Neuronal stem cell (in vitro differentiated cells): Measurements from ENCODE around the gene SOX9.

Experiments used
- DNase-seq: peaks from one replicate; pipeline ENCODE4 v3.0.0-alpha.2; 2013; ENCODE audit warnings: low spot score
- H2AFZ ChIP-seq: one replicate; pipeline ENCODE4 v1.6.1; 2013; ENCODE audit warnings: mild to moderate bottlenecking, low read length, inconsistent platforms
- H2AK5ac ChIP-seq: 2 replicates; pipeline ENCODE4 v1.6.1; 2013; ENCODE audit warnings: low read depth, mild to moderate bottlenecking, inconsistent platforms, low read length, moderate library complexity, mixed read lengths
- H2BK120ac ChIP-seq: 2 replicates; pipeline ENCODE4 v1.6.1; 2013; ENCODE audit warnings: low read depth, mild to moderate bottlenecking, inconsistent platforms, low read length, moderate library complexity, mixed read lengths
- H2BK12ac ChIP-seq: one replicate; pipeline ENCODE4 v1.6.1; 2013; ENCODE audit warnings: low read length, inconsistent platforms
- H2BK15ac ChIP-seq: 2 replicates; pipeline ENCODE4 v1.6.1; 2013; ENCODE audit warnings: mild to moderate bottlenecking, low read length, inconsistent platforms, mixed read lengths
- H2BK5ac ChIP-seq: one replicate; pipeline ENCODE4 v1.6.1; 2013; ENCODE audit warnings: inconsistent platforms, mild to moderate bottlenecking, low read length, moderate library complexity
- H3K14ac ChIP-seq: one replicate; pipeline ENCODE4 v1.6.1; 2013; ENCODE audit warnings: low read length, inconsistent platforms
- H3K18ac ChIP-seq: 2 replicates; pipeline ENCODE4 v1.6.1; 2013; ENCODE audit warnings: low read length, inconsistent platforms
- H3K23ac ChIP-seq: 2 replicates; pipeline ENCODE4 v1.6.1; 2013; ENCODE audit warnings: low read depth, mild to moderate bottlenecking, mixed read lengths, low read length, inconsistent platforms; ENCODE audit not compliant: poor library complexity
- H3K27ac ChIP-seq: replicated peaks from 3 replicates; pipeline ENCODE4 v1.5.1; 2013; ENCODE audit warnings: low read length, inconsistent platforms
- H3K27me3 ChIP-seq, 3 experiments: 2 replicates each; pipeline ENCODE4 v1.6.1; 2013; ENCODE audit warnings: low read length in 3 of 3, mild to moderate bottlenecking in 2 of 3, inconsistent platforms in 1 of 3, low read depth in 1 of 3, mixed read lengths in 1 of 3, moderate library complexity in 1 of 3; ENCODE audit not compliant: control insufficient read depth in 3 of 3, insufficient read depth in 3 of 3
- H3K36me3 ChIP-seq, 2 donors: replicated peaks in 1 of 2; 2 replicates each; pipeline ENCODE4 v1.6.1; 2013; ENCODE audit warnings: low read length in 2 of 2; ENCODE audit not compliant: control insufficient read depth in 2 of 2, insufficient read depth in 2 of 2
- H3K4ac ChIP-seq: 2 replicates; pipeline ENCODE4 v1.6.1; 2013; ENCODE audit warnings: inconsistent platforms, mild to moderate bottlenecking, low read length, moderate library complexity
- H3K4me1 ChIP-seq, 2 donors: 1 replicate in 1 of 2; 2 replicates in 1 of 2; pipeline ENCODE4 v1.6.1; 2013; ENCODE audit warnings: low read length in 2 of 2, low read depth in 1 of 2; ENCODE audit not compliant: control insufficient read depth in 2 of 2, insufficient read depth in 1 of 2
- H3K4me2 ChIP-seq: one replicate; pipeline ENCODE4 v1.6.1; 2013; ENCODE audit warnings: mild to moderate bottlenecking, low read length, inconsistent platforms; ENCODE audit not compliant: insufficient read depth, poor library complexity, severe bottlenecking
- H3K4me3 ChIP-seq, 2 donors: 2 replicates each; pipeline ENCODE4 v1.5.1; 2013; ENCODE audit warnings: low read length in 2 of 2, mild to moderate bottlenecking in 2 of 2, inconsistent platforms in 1 of 2, moderate library complexity in 1 of 2
- H3K79me1 ChIP-seq: one replicate; pipeline ENCODE4 v1.6.1; 2013; ENCODE audit warnings: low read depth, mild to moderate bottlenecking, inconsistent platforms, low read length, moderate library complexity
- H3K9ac ChIP-seq: one replicate; pipeline ENCODE4 v1.6.1; 2013; ENCODE audit warnings: mild to moderate bottlenecking, low read depth, low read length, inconsistent platforms; ENCODE audit not compliant: poor library complexity
- H3K9me3 ChIP-seq, 2 donors: replicated peaks in 1 of 2; 2 replicates each; pipeline versions ENCODE3 to v1.6.1; 2013; ENCODE audit warnings: low read length in 2 of 2, mild to moderate bottlenecking in 2 of 2, inconsistent platforms in 1 of 2, low read depth in 1 of 2, mixed read lengths in 1 of 2, moderate library complexity in 1 of 2; ENCODE audit not compliant: control insufficient read depth in 2 of 2, insufficient read depth in 1 of 2
- H4K8ac ChIP-seq: one replicate; pipeline ENCODE4 v1.6.1; 2013; ENCODE audit warnings: low read depth, mild to moderate bottlenecking, inconsistent platforms, low read length, moderate library complexity
- H4K91ac ChIP-seq: one replicate; pipeline ENCODE4 v1.6.1; 2013; ENCODE audit warnings: low read length, low read depth, mild to moderate bottlenecking, inconsistent platforms; ENCODE audit not compliant: poor library complexity
- WGBS, 2 donors: extraction: QIAGEN DNeasy Blood & Tissue Kit; methylation state at CpG; one replicate each; pipeline ENCODE4 v1.1.7; 2013; ENCODE audit warnings: missing lambda C conversion rate in 2 of 2, mixed read lengths in 1 of 2; ENCODE audit not compliant: insufficient read length in 2 of 2, insufficient replicate concordance in 1 of 2; ENCODE audit errors: extremely low coverage in 2 of 2; 5-methylcytosine and 5-hydroxymethylcytosine counted together

SOX9 gene

GRCh38 chr17:72171703-72172667, 51.2 kb downstream of the SOX9 start:
- no peak overlapping the region for H4K8ac ChIP-seq
- no peak overlapping the region for H3K27ac ChIP-seq
- no peaks in the 10 kb centered on the region for H3K9me3 ChIP-seq
- no peak overlapping the region for H2BK5ac ChIP-seq
- no peaks in the 10 kb centered on the region for H3K79me1 ChIP-seq
- no peak for DNase-seq
- H3K9ac ChIP-seq: no peak overlapping the region
- H2AK5ac ChIP-seq: no peak overlapping the region
- WGBS, 2 donors: no CpG with 5 or more reads among the region's 7 CpGs
- no peaks in the 10 kb centered on the region for H3K36me3 ChIP-seq
- no peak overlapping the region for H2BK15ac ChIP-seq
- no peak overlapping the region for H3K4ac ChIP-seq
- H3K4me2 ChIP-seq: no peak overlapping the region
- no peak overlapping the region for H3K14ac ChIP-seq
- no peak overlapping the region for H3K18ac ChIP-seq
- H3K4me3 ChIP-seq: no peak overlapping the region
- no peak overlapping the region for H2BK12ac ChIP-seq
- H3K23ac ChIP-seq: no peak overlapping the region
- no peak overlapping the region for H2AFZ ChIP-seq
- no peak overlapping the region for H2BK120ac ChIP-seq
- no peaks in the 10 kb centered on the region for H3K27me3 ChIP-seq
- H4K91ac ChIP-seq: no peak overlapping the region
- H3K4me1 ChIP-seq: peaks cover 0 to 7% of the 10 kb centered on the region in 2 donors

GRCh38 chr17:72173499-72174116, 52.8 kb downstream of the SOX9 start:
- no peak overlapping the region for H2BK120ac ChIP-seq
- peak overlapping the region; percentile 2 for H3K18ac ChIP-seq
- H3K4me1 ChIP-seq: peaks cover 0 to 7% of the 10 kb centered on the region in 2 donors
- no peak overlapping the region for H3K4ac ChIP-seq
- no peaks in the 10 kb centered on the region for H3K9me3 ChIP-seq
- no peak overlapping the region for H3K4me3 ChIP-seq
- H3K27ac ChIP-seq: no peak overlapping the region
- H2AK5ac ChIP-seq: no peak overlapping the region
- no peaks in the 10 kb centered on the region for H3K36me3 ChIP-seq
- no peak overlapping the region for H4K8ac ChIP-seq
- H2BK5ac ChIP-seq: no peak overlapping the region
- WGBS, 2 donors: no CpG with 5 or more reads among the region's 9 CpGs
- no peaks in the 10 kb centered on the region for H3K79me1 ChIP-seq
- H3K9ac ChIP-seq: no peak overlapping the region
- H3K23ac ChIP-seq: no peak overlapping the region
- H4K91ac ChIP-seq: no peak overlapping the region
- H2BK12ac ChIP-seq: no peak overlapping the region
- no peak for DNase-seq
- H2AFZ ChIP-seq: no peak overlapping the region
- H3K27me3 ChIP-seq: no peaks in the 10 kb centered on the region
- no peak overlapping the region for H3K4me2 ChIP-seq
- no peak overlapping the region for H3K14ac ChIP-seq
- H2BK15ac ChIP-seq: no peak overlapping the region

- peak overlapping the region; percentile 49 for H2BK5ac ChIP-seq
- WGBS, 2 donors: no CpG with 5 or more reads among the region's 4 CpGs
- H3K9me3 ChIP-seq: no peaks in the 10 kb centered on the region
- no peak overlapping the region for H2BK120ac ChIP-seq
- DNase-seq: no peak
- no peak overlapping the region for H3K27ac ChIP-seq
- peak overlapping the region; percentile 24 for H2BK15ac ChIP-seq
- H3K4ac ChIP-seq: no peak overlapping the region
- H3K36me3 ChIP-seq: no peaks in the 10 kb centered on the region
- H3K18ac ChIP-seq: peak overlapping the region; percentile 29
- no peak overlapping the region for H3K9ac ChIP-seq
- no peak overlapping the region for H2BK12ac ChIP-seq
- no peak overlapping the region for H3K23ac ChIP-seq
- H4K91ac ChIP-seq: no peak overlapping the region
- peaks cover 0 to 7% of the 10 kb centered on the region in 2 donors for H3K4me1 ChIP-seq
- no peak overlapping the region for H4K8ac ChIP-seq
- H3K14ac ChIP-seq: no peak overlapping the region
- H3K4me2 ChIP-seq: no peak overlapping the region
- no peak overlapping the region for H2AFZ ChIP-seq
- no peaks in the 10 kb centered on the region for H3K27me3 ChIP-seq
- H3K79me1 ChIP-seq: no peaks in the 10 kb centered on the region
- H2AK5ac ChIP-seq: no peak overlapping the region
- no peak overlapping the region for H3K4me3 ChIP-seq
These were observed 54.4 kb downstream of the SOX9 start for GRCh38 chr17:72175263-72175662.
